Motor neuron (in vitro differentiated cells): Measurements from ENCODE around the gene IP6K3. TPM values are rescaled to one million over a fixed set of nuclear protein-coding genes. Genes with fewer than 3 reads are reported as not detected.

Experiments
- ATAC-seq, 8 experiments: fragments of 200-7000 bp; cut with Tn5 transposase; replicated peaks in 6 of 8; 2 replicates each; pipeline ENCODE4 v1.8.0; 2021; ENCODE audit warnings: mild to moderate bottlenecking in 8 of 8, moderate library complexity in 8 of 8
- H3K27ac ChIP-seq, 2 donors: fragments of 250-450 bp; sonication (Bioruptor Pico); 2 replicates each; pipeline ENCODE4 v1.9.0; 2021; ENCODE audit warnings: antibody characterized with exemption in 2 of 2, mild to moderate bottlenecking in 2 of 2, moderate library complexity in 1 of 2
- H3K4me1 ChIP-seq, 2 donors: fragments of 250-450 bp; sonication (Bioruptor Pico); replicated peaks in 1 of 2; 2 replicates each; pipeline ENCODE4 v1.6.1; 2021; ENCODE audit warnings: antibody characterized with exemption in 2 of 2, mild to moderate bottlenecking in 2 of 2, moderate library complexity in 1 of 2
- H3K4me3 ChIP-seq, 5 donors: fragments of 250-450 bp; sonication (Bioruptor Pico); 2 replicates each; pipeline ENCODE4 v1.9.0; 2021; ENCODE audit warnings: antibody characterized with exemption in 5 of 5, mild to moderate bottlenecking in 5 of 5, moderate library complexity in 4 of 5
- WGBS, 10 experiments: fragments of 450-650 bp; shearing (Covaris generic); methylation state at CpG; one replicate each; pipeline ENCODE4 v1.0.0; 2022; 5-methylcytosine and 5-hydroxymethylcytosine counted together
- in situ Hi-C, 9 experiments: fragments of 400-800 bp; cut with MboI; loops; one replicate each; pipeline ENCODE4 v1.15.0; 2021; ENCODE audit warnings: low sequenced_read_pairs in 9 of 9, low pct_unique_long_range_greater_than_20kb in 2 of 9; ENCODE audit not compliant: unreplicated experiment in 9 of 9
- total RNA-seq, 8 experiments: library from RNA; unstranded; fragments of 300-600 nt; gene quantifications; 2 replicates each; pipeline versions ENCODE4 v1.2.3 to v1.2.4, GENCODE V29; 2022

The IP6K3 gene
- total RNA-seq, 8 experiments from 2014 or later = 0.11 to 3.7 (median 0.63) TPM

- 80 to 100% (median 91%) methylated on average over 1 to 4 of the region's 16 CpGs; no CpG with 5 or more reads in 5 of the 10 experiments for WGBS, 10 experiments
- in situ Hi-C loops = no loop called here
- Histone ChIP-seq H3K4me1 (peaks cover 11 to 13% of the 10 kb centered on the region in 2 donors), H3K27ac (no peak overlapping the region), H3K4me3 (no peak overlapping the region)
- ATAC-seq = no peak
These were observed 62.2 kb downstream of the IP6K3 start for GRCh38 chr6:33684428-33684896.

- in situ Hi-C loops = no loop called here
- WGBS, 10 experiments = 63 to 100% (median 81%) methylated on average over 1 to 5 of the region's 19 CpGs; no CpG with 5 or more reads in 5 of the 10 experiments
- H3K4me1 ChIP-seq = peaks cover 11 to 13% of the 10 kb centered on the region in 2 donors
- no peak overlapping the region for H3K27ac ChIP-seq
- no peak overlapping the region for H3K4me3 ChIP-seq
- peak in 2 of 8 experiments; percentile 64 to 72 for ATAC-seq
These were observed 62.9 kb downstream of the IP6K3 start for GRCh38 chr6:33683576-33684427.

- ATAC-seq = peak in 2 of 8 experiments; percentile 14 to 66
- Histone ChIP-seq H3K4me1 (peaks cover 13 to 17% of the 10 kb centered on the region in 2 donors), H3K4me3 (no peak overlapping the region), H3K27ac (no peak overlapping the region)
- 70 to 100% (median 80%) methylated on average over 1 to 2 of the region's 15 CpGs; no CpG with 5 or more reads in 7 of the 10 experiments for WGBS, 10 experiments
- in situ Hi-C loops = no loop called here
These were observed 63.6 kb downstream of the IP6K3 start for GRCh38 chr6:33683051-33683571.

- Histone ChIP-seq H3K27ac (no peak overlapping the region), H3K4me1 (peaks cover 13 to 16% of the 10 kb centered on the region in 2 donors), H3K4me3 (no peak overlapping the region)
- in situ Hi-C loops = no loop called here
- WGBS, 10 experiments = 86 to 100% (median 96%) methylated on average over 1 to 5 of the region's 13 CpGs; no CpG with 5 or more reads in 4 of the 10 experiments
- no peak for ATAC-seq
These were observed 64.4 kb downstream of the IP6K3 start for GRCh38 chr6:33682341-33682740.

GRCh38 chr6:33679761-33680160, 66.9 kb downstream of the IP6K3 start:
- ATAC-seq = no peak
- no peak overlapping the region for H3K4me3 ChIP-seq
- no peak overlapping the region for H3K27ac ChIP-seq
- in situ Hi-C loops = loop anchor here in 1 of 9 experiments (10.0 kb wide), 1 partner anchor 85 kb away; no protein-coding TSS in a partner anchor
- WGBS, 10 experiments = 85 to 90% (median 89%) methylated on average over 2 to 9 of the region's 20 CpGs; no CpG with 5 or more reads in 6 of the 10 experiments
- H3K4me1 ChIP-seq = peaks cover 0 to 6% of the 10 kb centered on the region in 2 donors

GRCh38 chr6:33678932-33679490, 67.7 kb downstream of the IP6K3 start:
- 90 to 100% (median 98%) methylated on average over 1 to 5 of the region's 12 CpGs; no CpG with 5 or more reads in 6 of the 10 experiments for WGBS, 10 experiments
- no peak overlapping the region for H3K27ac ChIP-seq
- peaks cover 7 to 12% of the 10 kb centered on the region in 2 donors for H3K4me1 ChIP-seq

GRCh38 chr6:33678233-33678931, 68.3 kb downstream of the IP6K3 start:
- 0 to 90% methylated on average over 1 to 4 of the region's 24 CpGs; no CpG with 5 or more reads in 8 of the 10 experiments for WGBS, 10 experiments
- in situ Hi-C loops = loop anchor here in 1 of 9 experiments (10.0 kb wide), 1 partner anchor 84 kb away; no protein-coding TSS in a partner anchor

More at GRCh38 chr6:33678932-33679490, 67.7 kb downstream of the IP6K3 start:
- in situ Hi-C loops = loop anchor here in 1 of 9 experiments (10.0 kb wide), 1 partner anchor 84 kb away; no protein-coding TSS in a partner anchor
- ATAC-seq = no peak
- no peak overlapping the region for H3K4me3 ChIP-seq

GRCh38 chr6:33677689-33678088, 69.0 kb downstream of the IP6K3 start:
- Histone ChIP-seq H3K4me1 (peaks cover 11 to 25% of the 10 kb centered on the region in 2 donors), H3K4me3 (no peak overlapping the region), H3K27ac (no peak overlapping the region)
- in situ Hi-C loops = loop anchor here in 1 of 9 experiments (10.0 kb wide), 1 partner anchor 83 kb away; no protein-coding TSS in a partner anchor
- ATAC-seq = no peak
- 73 to 100% (median 93%) methylated on average over 1 to 2 of the region's 2 CpGs; no CpG with 5 or more reads in 2 of the 10 experiments for WGBS, 10 experiments

More at GRCh38 chr6:33678233-33678931, 68.3 kb downstream of the IP6K3 start:
- peaks cover 11 to 18% of the 10 kb centered on the region in 2 donors for H3K4me1 ChIP-seq
- no peak overlapping the region for H3K4me3 ChIP-seq
- ATAC-seq = peak in 1 of 8 experiments; percentile 63
- H3K27ac ChIP-seq = no peak overlapping the region

- H3K27ac ChIP-seq = no peak overlapping the region
- peak in 1 of 8 experiments; percentile 53 for ATAC-seq
- in situ Hi-C loops = loop anchor here in 1 of 9 experiments (10.0 kb wide), 1 partner anchor 82 kb away; no protein-coding TSS in a partner anchor
- H3K4me1 ChIP-seq = peaks cover 11 to 26% of the 10 kb centered on the region in 2 donors
- H3K4me3 ChIP-seq = no peak overlapping the region
- WGBS, 10 experiments = 0 to 100% (median 64%) methylated on average over 1 to 3 of the region's 8 CpGs; no CpG with 5 or more reads in 2 of the 10 experiments
These were observed 69.5 kb downstream of the IP6K3 start for GRCh38 chr6:33677143-33677660.

GRCh38 chr6:33676416-33677142, 70.1 kb downstream of the IP6K3 start:
- WGBS, 10 experiments = 36 to 100% (median 92%) methylated on average over 1 to 5 of the region's 15 CpGs; no CpG with 5 or more reads in 4 of the 10 experiments

GRCh38 chr6:33675968-33676367, 70.7 kb downstream of the IP6K3 start:
- 53 to 100% (median 80%) methylated on average over 1 to 7 of the region's 7 CpGs; no CpG with 5 or more reads in 2 of the 10 experiments for WGBS, 10 experiments
- no peak overlapping the region for H3K27ac ChIP-seq
- no peak overlapping the region for H3K4me3 ChIP-seq
- peaks cover 11 to 26% of the 10 kb centered on the region in 2 donors for H3K4me1 ChIP-seq
- in situ Hi-C loops = loop anchor here in 1 of 9 experiments (10.0 kb wide), 1 partner anchor 81 kb away; no protein-coding TSS in a partner anchor
- ATAC-seq = no peak

More at GRCh38 chr6:33676416-33677142, 70.1 kb downstream of the IP6K3 start:
- no peak overlapping the region for H3K4me3 ChIP-seq
- H3K27ac ChIP-seq = no peak overlapping the region
- no peak for ATAC-seq
- H3K4me1 ChIP-seq = peaks cover 11 to 26% of the 10 kb centered on the region in 2 donors
- in situ Hi-C loops = loop anchor here in 1 of 9 experiments (10.0 kb wide), 1 partner anchor 82 kb away; no protein-coding TSS in a partner anchor
